ENCODE data around the gene CD47. TPM values are rescaled to one million over a fixed set of nuclear protein-coding genes. Genes with fewer than 3 reads are reported as not detected.
A peak's percentile ranks its signal among the peaks of the same experiment; 100 is the strongest.

Gene CD47
- polyA plus RNA-seq (2013) = 146 TPM

DNA sequence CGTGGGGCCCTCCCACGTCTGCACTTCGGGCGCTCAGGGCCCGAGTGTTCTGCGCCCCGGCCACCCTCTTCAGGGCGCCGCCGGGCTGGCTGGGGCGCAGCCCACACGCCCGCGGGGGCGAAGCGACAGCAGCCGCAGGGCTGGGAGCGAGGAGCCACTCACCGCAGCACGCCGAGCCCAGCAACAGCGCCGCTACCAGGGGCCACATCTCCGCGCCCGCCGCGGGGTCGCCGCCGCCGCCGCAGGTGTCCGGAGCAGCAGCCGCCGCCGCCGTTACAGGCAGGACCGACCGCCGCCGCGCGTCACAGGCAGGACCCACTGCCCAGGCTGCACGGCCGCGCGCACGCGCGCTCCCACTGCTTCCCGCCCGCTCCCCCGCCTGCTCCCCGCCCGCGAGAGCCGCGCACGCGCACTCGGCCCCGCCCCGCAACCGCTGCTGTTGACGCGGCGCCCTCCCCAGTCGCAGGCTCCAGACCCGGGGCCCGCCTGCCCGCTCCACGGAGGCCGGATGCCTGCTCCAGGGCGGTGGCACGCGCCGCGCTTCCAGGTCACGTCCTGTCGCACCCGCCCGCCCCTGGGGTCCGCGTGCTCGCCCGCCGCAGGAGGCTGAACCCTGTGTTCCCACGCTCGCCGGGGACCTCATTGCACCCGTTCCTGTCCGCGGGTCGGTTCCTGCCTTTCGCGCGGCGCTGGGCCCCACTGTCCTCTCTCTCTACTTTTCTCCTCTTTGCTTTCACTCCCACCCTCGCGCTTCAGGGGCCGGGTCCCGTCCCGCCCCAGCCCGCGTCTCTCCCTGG lies at the start of gene CD47:
Gene CD47, minus strand, starts transcription at position 331 of the 797 bp plus-strand sequence. Its CDS starts 123 bp downstream, at position 208.
- CTCF ChIA-PET = interaction anchor here (1.1 to 1.8 kb wide), 4 partner anchors 13 to 232 kb away, joined by 3 to 9 read pairs (median 4); no protein-coding TSS in a partner anchor
- POLR2A ChIA-PET = interaction anchor here (0.9 to 1.7 kb wide), 3 partner anchors 10 to 37 kb away, joined by 3 to 5 read pairs (median 4); no protein-coding TSS in a partner anchor
- Histone ChIP-seq H3K27me3 (replicated peaks in 2 of 5; ENCODE audit: control insufficient read depth in 4 of 5, insufficient read depth in 5 of 5, low read length in 4 of 5) (no peaks in the 10 kb centered on the region), H3K4me3 (ENCODE audit: control insufficient read depth in 1 of 7, extremely low read depth in 1 of 7, insufficient read depth in 4 of 7, low read depth in 2 of 7, low read length in 6 of 7) (peak within 1 kb of the TSS; percentile 87 to 97 (median 92)), H3K27ac (ENCODE audit: insufficient read depth in 1 of 2, low read depth in 1 of 2, low read length in 2 of 2, poor library complexity in 1 of 2, severe bottlenecking in 2 of 2) (peak within 1 kb of the TSS; percentile 88 to 92), H3K36me3 (ENCODE audit: control insufficient read depth in 4 of 4, insufficient read depth in 4 of 4, low read length in 3 of 4) (peaks cover 0 to 13% (median 0%) of the 10 kb centered on the region in 4 experiments), H3K4me1 (ENCODE audit: control extremely low read depth in 1 of 4, control insufficient read depth in 4 of 4, insufficient read depth in 4 of 4, low read length in 3 of 4) (peaks cover 16 to 53% (median 27%) of the 10 kb centered on the region in 4 experiments), H3K9me3 (ENCODE audit: control extremely low read depth in 1 of 5, control insufficient read depth in 4 of 5, insufficient read depth in 2 of 5, low read depth in 1 of 5, low read length in 4 of 5) (no peaks in the 10 kb centered on the region)
- DNase-seq = peak; percentile 93 to 98 (median 97)
- WGBS (ENCODE audit: insufficient coverage) = under 1% methylated on average over 91 of the region's 106 CpGs

DNA sequence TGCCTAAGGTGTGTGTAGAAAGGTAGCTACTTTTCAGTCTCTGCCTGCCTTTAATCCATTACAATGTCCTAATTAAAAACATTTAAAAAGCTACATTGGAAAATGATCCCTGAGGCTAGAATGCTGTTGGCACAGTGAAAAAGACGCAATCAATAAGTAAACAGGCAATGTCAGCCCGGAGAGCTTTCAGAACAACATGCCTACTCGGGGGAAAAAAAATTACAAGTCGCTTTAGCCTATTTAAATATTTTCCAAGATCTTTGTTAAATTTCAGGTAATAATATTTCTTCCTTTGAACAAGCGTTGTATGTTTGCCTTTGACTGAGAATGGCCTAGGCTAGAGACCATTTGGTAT lies 46.6 kb upstream of the CD47 start:
- H3K4me1 ChIP-seq (ENCODE audit: control extremely low read depth in 1 of 4, control insufficient read depth in 4 of 4, insufficient read depth in 4 of 4, low read length in 3 of 4) = peaks cover 5 to 23% (median 16%) of the 10 kb centered on the region in 4 experiments
- no peak overlapping the region for H3K4me3 ChIP-seq (ENCODE audit: control insufficient read depth in 1 of 7, extremely low read depth in 1 of 7, insufficient read depth in 4 of 7, low read depth in 2 of 7, low read length in 6 of 7)
- H3K36me3 ChIP-seq (ENCODE audit: control insufficient read depth in 4 of 4, insufficient read depth in 4 of 4, low read length in 3 of 4) = peaks cover 0 to 13% (median 0%) of the 10 kb centered on the region in 4 experiments
- no peak for DNase-seq
- POLR2A ChIA-PET = interaction anchor here (1.6 kb wide), 1 partner anchor 12 kb away, joined by 4 read pairs; no protein-coding TSS in a partner anchor
- H3K9me3 ChIP-seq (ENCODE audit: control extremely low read depth in 1 of 5, control insufficient read depth in 4 of 5, insufficient read depth in 2 of 5, low read depth in 1 of 5, low read length in 4 of 5) = no peaks in the 10 kb centered on the region
- H3K27ac ChIP-seq (ENCODE audit: insufficient read depth in 1 of 2, low read depth in 1 of 2, low read length in 2 of 2, poor library complexity in 1 of 2, severe bottlenecking in 2 of 2) = no peak overlapping the region
- WGBS (ENCODE audit: insufficient coverage) = 100% methylated on average over 3 of the region's 5 CpGs
- CTCF ChIA-PET = interaction anchor here (0.8 to 3.6 kb wide), 2 partner anchors 16 to 341 kb away, joined by 3 to 11 read pairs; no protein-coding TSS in a partner anchor
- no peaks in the 10 kb centered on the region for H3K27me3 ChIP-seq (replicated peaks in 2 of 5; ENCODE audit: control insufficient read depth in 4 of 5, insufficient read depth in 5 of 5, low read length in 4 of 5)

- POLR2A ChIA-PET = interaction anchor here (1.6 kb wide), 1 partner anchor 11 kb away, joined by 4 read pairs; no protein-coding TSS in a partner anchor
- Histone ChIP-seq H3K9me3 (ENCODE audit: control extremely low read depth in 1 of 5, control insufficient read depth in 4 of 5, insufficient read depth in 2 of 5, low read depth in 1 of 5, low read length in 4 of 5) (no peaks in the 10 kb centered on the region), H3K36me3 (ENCODE audit: control insufficient read depth in 4 of 4, insufficient read depth in 4 of 4, low read length in 3 of 4) (peaks cover 0 to 13% (median 0%) of the 10 kb centered on the region in 4 experiments), H3K27me3 (replicated peaks in 2 of 5; ENCODE audit: control insufficient read depth in 4 of 5, insufficient read depth in 5 of 5, low read length in 4 of 5) (no peaks in the 10 kb centered on the region), H3K27ac (ENCODE audit: insufficient read depth in 1 of 2, low read depth in 1 of 2, low read length in 2 of 2, poor library complexity in 1 of 2, severe bottlenecking in 2 of 2) (no peak overlapping the region), H3K4me3 (ENCODE audit: control insufficient read depth in 1 of 7, extremely low read depth in 1 of 7, insufficient read depth in 4 of 7, low read depth in 2 of 7, low read length in 6 of 7) (no peak overlapping the region), H3K4me1 (ENCODE audit: control extremely low read depth in 1 of 4, control insufficient read depth in 4 of 4, insufficient read depth in 4 of 4, low read length in 3 of 4) (peaks cover 12 to 29% (median 20%) of the 10 kb centered on the region in 4 experiments)
- no peak for DNase-seq
- WGBS (ENCODE audit: insufficient coverage) = 96% methylated on average over 8 of the region's 13 CpGs
- CTCF ChIA-PET = interaction anchor here (0.8 to 3.6 kb wide), 4 partner anchors 8 to 342 kb away, joined by 3 to 11 read pairs (median 4); no protein-coding TSS in a partner anchor
Measured at GRCh38 chr3:108136561-108137459, 46.0 kb upstream of the CD47 start.

GRCh38 chr3:108134555-108134880 lies 43.7 kb upstream of the CD47 start:
- peaks cover 19 to 43% (median 28%) of the 10 kb centered on the region in 4 experiments for H3K4me1 ChIP-seq (ENCODE audit: control extremely low read depth in 1 of 4, control insufficient read depth in 4 of 4, insufficient read depth in 4 of 4, low read length in 3 of 4)
- H3K9me3 ChIP-seq (ENCODE audit: control extremely low read depth in 1 of 5, control insufficient read depth in 4 of 5, insufficient read depth in 2 of 5, low read depth in 1 of 5, low read length in 4 of 5) = no peaks in the 10 kb centered on the region
- H3K36me3 ChIP-seq (ENCODE audit: control insufficient read depth in 4 of 4, insufficient read depth in 4 of 4, low read length in 3 of 4) = peaks cover 0 to 13% (median 0%) of the 10 kb centered on the region in 4 experiments
- no peaks in the 10 kb centered on the region for H3K27me3 ChIP-seq (replicated peaks in 2 of 5; ENCODE audit: control insufficient read depth in 4 of 5, insufficient read depth in 5 of 5, low read length in 4 of 5)
- ChIA-PET POLR2A (interaction anchor here (1.0 kb wide), 1 partner anchor 9 kb away, joined by 3 read pairs; no protein-coding TSS in a partner anchor), CTCF (interaction anchor here (0.7 to 2.0 kb wide), 2 partner anchors 11 to 23 kb away, joined by 3 to 4 read pairs; no protein-coding TSS in a partner anchor)
- H3K27ac ChIP-seq (ENCODE audit: insufficient read depth in 1 of 2, low read depth in 1 of 2, low read length in 2 of 2, poor library complexity in 1 of 2, severe bottlenecking in 2 of 2) = no peak overlapping the region
- DNase-seq = peak in 1 of 3 donors; percentile 39
- peak overlapping the region in 1 of 7 experiments; percentile 29 for H3K4me3 ChIP-seq (ENCODE audit: control insufficient read depth in 1 of 7, extremely low read depth in 1 of 7, insufficient read depth in 4 of 7, low read depth in 2 of 7, low read length in 6 of 7)
- no CpG with 5 or more reads among the region's 1 CpG for WGBS (ENCODE audit: insufficient coverage)

DNA sequence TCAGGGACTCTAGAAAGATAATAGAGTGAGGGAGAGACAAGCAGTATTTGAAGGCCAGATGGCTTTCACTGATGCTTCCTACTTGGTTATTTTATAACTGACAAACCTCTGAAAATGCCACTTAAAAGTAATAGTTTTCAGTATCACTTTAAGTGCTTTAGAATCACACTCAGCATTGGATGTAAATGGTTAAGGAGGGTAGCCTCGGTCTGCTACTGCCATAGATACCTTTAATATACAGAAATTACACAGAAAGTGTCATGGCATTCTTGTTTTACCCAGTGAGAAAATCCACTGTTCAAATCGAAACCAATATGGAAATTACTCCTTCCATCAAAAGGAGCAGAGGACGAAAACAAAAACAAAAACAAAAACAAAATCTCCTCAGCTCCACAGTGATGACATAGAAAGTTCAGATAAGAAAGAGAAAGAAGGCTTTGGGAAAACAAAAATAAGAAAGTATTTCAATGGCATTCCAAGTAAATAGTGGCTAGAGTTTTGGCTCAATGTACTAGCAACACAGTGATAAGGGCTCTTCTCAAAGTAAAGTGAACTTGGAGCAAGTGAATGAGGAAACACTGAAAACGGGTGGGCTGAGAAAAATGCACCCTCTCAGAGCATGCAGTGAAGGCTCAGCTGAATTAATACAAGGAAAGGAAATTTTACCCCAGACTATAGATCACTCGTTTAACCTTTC lies 43.2 kb upstream of the CD47 start:
- POLR2A ChIA-PET = interaction anchor here (1.0 kb wide), 1 partner anchor 9 kb away, joined by 3 read pairs; no protein-coding TSS in a partner anchor
- CTCF ChIA-PET = interaction anchor here (0.7 to 1.1 kb wide), 3 partner anchors 24 to 45 kb away, joined by 3 read pairs; no protein-coding TSS in a partner anchor
- 40% methylated on average over 1 of the region's 5 CpGs for WGBS (ENCODE audit: insufficient coverage)
- Histone ChIP-seq H3K9me3 (ENCODE audit: control extremely low read depth in 1 of 5, control insufficient read depth in 4 of 5, insufficient read depth in 2 of 5, low read depth in 1 of 5, low read length in 4 of 5) (no peaks in the 10 kb centered on the region), H3K27me3 (replicated peaks in 2 of 5; ENCODE audit: control insufficient read depth in 4 of 5, insufficient read depth in 5 of 5, low read length in 4 of 5) (no peaks in the 10 kb centered on the region), H3K4me3 (ENCODE audit: control insufficient read depth in 1 of 7, extremely low read depth in 1 of 7, insufficient read depth in 4 of 7, low read depth in 2 of 7, low read length in 6 of 7) (peak overlapping the region in 1 of 7 experiments; percentile 29), H3K36me3 (ENCODE audit: control insufficient read depth in 4 of 4, insufficient read depth in 4 of 4, low read length in 3 of 4) (peaks cover 0 to 13% (median 0%) of the 10 kb centered on the region in 4 experiments), H3K27ac (ENCODE audit: insufficient read depth in 1 of 2, low read depth in 1 of 2, low read length in 2 of 2, poor library complexity in 1 of 2, severe bottlenecking in 2 of 2) (no peak overlapping the region), H3K4me1 (ENCODE audit: control extremely low read depth in 1 of 4, control insufficient read depth in 4 of 4, insufficient read depth in 4 of 4, low read length in 3 of 4) (peaks cover 19 to 43% (median 28%) of the 10 kb centered on the region in 4 experiments)
- DNase-seq = no peak

DNA sequence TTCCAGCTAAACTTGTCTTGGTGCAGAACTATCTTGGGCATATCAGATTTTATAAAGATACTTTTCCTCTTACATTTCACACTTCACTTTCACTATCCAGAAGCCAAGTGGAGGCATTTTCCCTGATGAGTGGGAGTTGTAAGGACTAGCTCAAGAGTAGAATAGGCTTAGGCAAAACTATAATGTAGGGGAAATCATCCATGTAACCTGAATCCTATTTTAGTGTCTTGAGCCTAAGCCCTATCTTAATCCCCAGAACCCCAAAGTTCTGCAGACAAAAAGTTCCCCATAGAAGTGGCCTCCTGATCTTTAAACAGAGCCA lies 42.2 kb upstream of the CD47 start:
- ChIA-PET CTCF (interaction anchor here (0.8 to 1.4 kb wide), 6 partner anchors 20 to 46 kb away, joined by 3 to 5 read pairs (median 3); no protein-coding TSS in a partner anchor), POLR2A (no interaction called here)
- H3K27ac ChIP-seq (ENCODE audit: insufficient read depth in 1 of 2, low read depth in 1 of 2, low read length in 2 of 2, poor library complexity in 1 of 2, severe bottlenecking in 2 of 2) = peak overlapping the region; percentile 67
- peaks cover 0 to 13% (median 0%) of the 10 kb centered on the region in 4 experiments for H3K36me3 ChIP-seq (ENCODE audit: control insufficient read depth in 4 of 4, insufficient read depth in 4 of 4, low read length in 3 of 4)
- DNase-seq = no peak
- H3K4me3 ChIP-seq (ENCODE audit: control insufficient read depth in 1 of 7, extremely low read depth in 1 of 7, insufficient read depth in 4 of 7, low read depth in 2 of 7, low read length in 6 of 7) = peak overlapping the region in 6 of 7 experiments; percentile 19 to 71 (median 46)
- no peaks in the 10 kb centered on the region for H3K9me3 ChIP-seq (ENCODE audit: control extremely low read depth in 1 of 5, control insufficient read depth in 4 of 5, insufficient read depth in 2 of 5, low read depth in 1 of 5, low read length in 4 of 5)
- H3K27me3 ChIP-seq (replicated peaks in 2 of 5; ENCODE audit: control insufficient read depth in 4 of 5, insufficient read depth in 5 of 5, low read length in 4 of 5) = no peaks in the 10 kb centered on the region
- H3K4me1 ChIP-seq (ENCODE audit: control extremely low read depth in 1 of 4, control insufficient read depth in 4 of 4, insufficient read depth in 4 of 4, low read length in 3 of 4) = peaks cover 19 to 47% (median 33%) of the 10 kb centered on the region in 4 experiments
